GM12875 (cell line): ENCODE measurements around the gene RP9.

Experiments used
- H3K4me3 ChIP-seq: one replicate; pipeline ENCODE4 v1.5.1; 2011; ENCODE audit warnings: low read depth, low read length, control low read depth
- CTCF ChIP-seq: IDR thresholded peaks from 2 replicates; pipeline ENCODE4 v1.5.1; 2011; ENCODE audit warnings: low read depth, mild to moderate bottlenecking, control low read depth, inconsistent platforms, low read length, moderate library complexity, borderline replicate concordance; ENCODE audit not compliant: insufficient read depth

The RP9 gene, protein sequence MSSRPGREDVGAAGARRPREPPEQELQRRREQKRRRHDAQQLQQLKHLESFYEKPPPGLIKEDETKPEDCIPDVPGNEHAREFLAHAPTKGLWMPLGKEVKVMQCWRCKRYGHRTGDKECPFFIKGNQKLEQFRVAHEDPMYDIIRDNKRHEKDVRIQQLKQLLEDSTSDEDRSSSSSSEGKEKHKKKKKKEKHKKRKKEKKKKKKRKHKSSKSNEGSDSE

GRCh38 chr7:33109005-33109757 is at the start of gene RP9:
Gene RP9 (minus strand): TSS chr7:33109404. CDS start chr7:33109372, 32 bp downstream.
- TF ChIP-seq CTCF: peak; percentile 63
- peak within 1 kb of the TSS; percentile 80 for H3K4me3 ChIP-seq

DNA sequence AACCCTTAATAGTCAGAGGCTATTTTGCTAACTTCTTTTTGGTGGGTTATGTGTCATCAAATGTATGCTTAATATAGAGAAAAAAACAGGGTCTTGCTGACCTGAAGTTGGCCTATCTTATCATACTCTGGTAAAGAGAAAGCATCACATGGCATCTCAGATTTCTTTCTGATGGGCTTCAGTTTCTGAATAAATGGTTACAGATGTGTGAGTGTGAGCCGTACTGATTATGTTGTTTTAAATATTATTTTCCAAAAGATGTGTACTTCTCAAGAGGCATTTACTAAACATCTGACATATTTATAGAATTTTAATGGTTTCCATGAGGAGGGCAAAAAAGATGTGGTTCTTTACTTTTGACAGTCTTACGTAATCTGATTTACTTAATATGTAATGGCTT is 48.6 kb upstream of the RP9 start:
- no peak overlapping the region for H3K4me3 ChIP-seq
- no peak for TF ChIP-seq CTCF

GRCh38 chr7:33157311-33157710 is 48.1 kb upstream of the RP9 start:
- no peak for TF ChIP-seq CTCF
- H3K4me3 ChIP-seq: no peak overlapping the region

- H3K4me3 ChIP-seq: no peak overlapping the region
- TF ChIP-seq CTCF: no peak
Observed at GRCh38 chr7:33156441-33156840, 47.2 kb upstream of the RP9 start.

DNA sequence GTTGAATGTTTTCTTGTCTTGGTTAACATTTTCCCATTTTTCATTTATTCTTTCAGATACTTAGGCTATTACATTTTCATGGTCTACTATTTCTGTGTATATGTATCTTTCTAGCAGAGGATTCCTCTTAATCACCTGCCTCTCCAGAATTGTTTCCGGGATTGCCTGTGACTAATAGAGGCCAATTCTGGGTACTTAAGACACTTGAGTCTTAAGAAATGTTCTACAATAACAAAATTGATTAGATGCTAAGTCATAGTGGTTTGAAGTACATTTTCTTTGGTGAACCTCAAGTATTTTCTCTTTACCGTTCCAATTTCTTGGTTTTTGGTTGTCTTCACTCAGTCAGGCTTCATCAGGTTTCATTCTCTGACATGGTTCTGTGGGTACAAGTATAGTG is 46.6 kb upstream of the RP9 start:
- no peak overlapping the region for H3K4me3 ChIP-seq
- TF ChIP-seq CTCF: no peak

DNA sequence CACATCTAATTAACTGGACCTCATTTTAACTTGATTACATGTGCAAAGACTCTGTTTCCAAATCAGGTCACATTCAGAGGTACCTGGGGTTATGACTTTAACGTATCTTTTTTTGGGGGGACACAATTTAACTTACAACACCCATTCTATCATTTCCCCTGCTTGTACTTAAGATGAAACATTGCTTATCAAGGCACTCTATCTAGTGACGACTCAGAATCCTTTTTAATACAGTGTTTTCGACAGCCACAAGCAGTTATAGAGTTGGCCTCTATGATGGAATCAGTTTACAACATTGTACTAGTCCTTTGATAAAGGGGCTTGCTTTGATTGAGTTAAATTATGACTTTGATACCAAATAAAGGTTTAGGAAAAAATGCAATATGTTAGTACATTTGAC is 42.9 kb upstream of the RP9 start:
- no peak overlapping the region for H3K4me3 ChIP-seq
- no peak for TF ChIP-seq CTCF

GRCh38 chr7:33145156-33145555 is 36.0 kb upstream of the RP9 start:
- TF ChIP-seq CTCF: no peak
- no peak overlapping the region for H3K4me3 ChIP-seq
